Head of caudate nucleus (tissue), 42 donors: Measurements from ENCODE around the gene PAXX.

Experiments used
- DNase-seq, 42 donors: peaks; one replicate each; pipeline versions ENCODE4 v3.0.0 to v3.0.0-alpha.2; 2020 to 2021; ENCODE audit warnings: mixed read lengths in 7 of 42
- intact Hi-C: fragments of 100-400 bp; cut with DNase I; formaldehyde crosslinking; loops from one replicate; pipeline ENCODE4 v1.15.0; 2022

PAXX gene

DNA sequence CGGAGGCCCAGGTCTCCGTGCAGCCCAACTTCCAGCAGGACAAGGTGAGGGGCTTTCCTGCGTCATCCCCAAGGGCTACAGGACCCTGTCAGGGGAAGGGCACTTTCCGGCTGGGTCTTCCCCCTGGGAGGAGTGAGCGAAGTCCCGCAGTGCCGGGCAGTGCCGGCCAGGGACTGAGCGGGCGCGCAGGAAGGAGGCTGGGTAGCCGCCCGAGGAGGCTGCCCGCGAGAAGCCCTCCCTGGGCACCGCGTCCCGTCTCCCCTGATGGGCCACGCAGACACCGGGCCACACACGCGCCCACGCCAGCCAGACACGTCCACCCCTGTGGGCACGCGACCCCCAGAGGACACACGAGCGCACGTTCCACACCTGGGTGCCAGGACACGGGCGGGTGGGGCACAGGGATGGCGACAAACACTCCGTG, 14.6 kb upstream of the PAXX start:
- peak in 2 of 42 donors; percentile 16 to 36 for DNase-seq
- intact Hi-C loops = loop anchor here (5.0 kb wide), 1 partner anchor 35 kb away; the partner anchor contains the start of gene FBXW5

DNA sequence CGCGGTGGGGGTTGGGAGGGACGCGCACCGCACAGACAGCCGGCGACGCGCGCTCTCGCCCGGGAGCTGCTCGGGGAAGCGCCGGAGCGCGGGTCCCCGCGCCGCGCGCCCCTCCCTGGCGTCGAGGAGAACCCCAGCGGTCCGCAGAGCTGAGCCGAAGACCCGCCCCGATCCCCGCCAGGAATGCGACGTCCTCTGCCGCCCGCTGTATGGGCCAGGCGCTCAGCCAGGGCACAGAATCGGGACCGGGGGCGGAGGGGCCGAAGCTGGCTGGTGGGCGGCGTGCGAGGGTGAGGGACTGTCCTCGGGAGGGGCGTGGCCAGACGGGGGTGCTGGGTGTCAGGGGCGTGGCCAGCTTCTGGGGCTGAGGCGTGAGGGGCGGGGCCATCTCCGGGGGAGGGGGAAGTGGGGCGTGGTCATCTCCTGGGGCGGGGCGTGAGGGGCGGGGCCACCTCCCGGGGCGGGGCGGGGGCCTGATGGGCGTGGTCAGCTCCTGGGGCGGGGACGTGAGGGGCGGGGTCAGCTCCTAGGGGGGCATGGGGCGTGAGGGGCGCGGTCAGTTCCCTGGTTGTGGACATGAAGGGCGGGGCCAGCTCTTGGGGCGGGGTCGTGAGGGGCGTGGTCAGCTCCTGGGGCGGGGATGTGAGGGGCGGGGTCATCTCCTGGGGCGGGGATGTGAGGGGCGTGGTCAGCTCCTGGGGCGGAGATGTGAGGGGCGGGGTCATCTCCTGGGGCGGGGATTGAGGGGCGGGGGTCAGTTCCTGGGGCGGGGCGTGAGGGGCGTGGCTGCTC, 14.0 kb upstream of the PAXX start:
- intact Hi-C loops = loop anchor here (5.0 kb wide), 1 partner anchor 36 kb away; the partner anchor contains the start of gene FBXW5
- DNase-seq = peak; percentile 84 to 98 (median 92)

DNA sequence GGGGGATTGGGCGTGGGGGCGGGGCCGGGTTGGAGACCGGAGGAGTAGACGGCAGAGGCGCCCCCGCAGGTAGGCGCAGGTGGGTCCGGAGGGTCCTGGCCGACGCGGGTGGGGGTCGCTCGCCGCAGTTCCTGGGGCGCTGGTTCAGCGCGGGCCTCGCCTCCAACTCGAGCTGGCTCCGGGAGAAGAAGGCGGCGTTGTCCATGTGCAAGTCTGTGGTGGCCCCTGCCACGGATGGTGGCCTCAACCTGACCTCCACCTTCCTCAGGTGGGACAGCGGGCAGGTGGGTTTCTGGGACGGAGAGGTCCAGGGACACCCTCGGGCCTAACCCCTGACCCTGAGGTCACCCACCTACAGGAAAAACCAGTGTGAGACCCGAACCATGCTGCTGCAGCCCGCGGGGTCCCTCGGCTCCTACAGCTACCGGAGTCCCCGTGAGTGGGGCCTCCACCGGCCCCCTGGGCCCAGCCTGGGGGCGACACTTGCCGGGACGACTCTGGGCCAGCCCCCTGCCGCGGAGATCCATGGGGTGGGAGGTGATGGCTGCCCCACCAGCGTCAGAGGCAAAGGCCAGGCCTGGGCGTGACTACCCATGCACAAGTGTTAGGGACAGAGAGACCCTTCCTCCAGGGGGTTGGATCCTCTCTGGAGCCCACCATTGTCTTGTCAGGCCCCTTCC, 13.2 kb upstream of the PAXX start:
- peak in 2 of 42 donors; percentile 41 to 44 for DNase-seq
- intact Hi-C loops = loop anchor here (5.0 kb wide), 1 partner anchor 37 kb away; the partner anchor contains the start of gene FBXW5

DNA sequence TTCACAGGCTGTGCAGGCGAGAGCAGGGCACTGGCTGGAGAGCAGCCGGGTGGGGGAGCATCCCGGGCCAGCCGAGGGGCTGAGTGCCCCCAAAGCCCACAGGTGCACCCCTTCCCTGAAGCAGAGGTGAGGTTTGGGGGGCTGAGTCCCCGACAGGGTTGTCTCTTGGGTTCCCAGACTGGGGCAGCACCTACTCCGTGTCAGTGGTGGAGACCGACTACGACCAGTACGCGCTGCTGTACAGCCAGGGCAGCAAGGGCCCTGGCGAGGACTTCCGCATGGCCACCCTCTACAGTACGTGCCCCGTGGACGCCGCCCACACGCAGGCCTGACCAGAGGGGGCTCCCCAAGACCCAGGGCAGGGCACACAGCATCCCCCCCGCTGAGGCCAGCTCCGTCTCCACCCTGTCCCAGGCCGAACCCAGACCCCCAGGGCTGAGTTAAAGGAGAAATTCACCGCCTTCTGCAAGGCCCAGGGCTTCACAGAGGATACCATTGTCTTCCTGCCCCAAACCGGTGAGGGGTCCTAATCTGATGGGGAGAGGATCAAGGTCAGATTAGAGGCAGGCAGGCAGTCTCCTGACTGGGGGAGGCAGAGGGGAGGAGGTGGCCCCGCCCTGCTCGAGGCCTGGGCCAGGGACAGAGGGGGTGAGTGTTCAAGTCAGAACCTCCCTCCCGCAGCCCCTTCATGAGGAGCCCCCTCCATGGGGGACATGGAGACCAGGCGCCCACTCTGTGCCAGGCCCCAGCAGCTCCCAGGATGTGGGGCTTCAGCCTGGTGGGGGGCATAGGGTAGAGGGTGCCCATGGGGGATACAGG, 12.2 kb upstream of the PAXX start:
- intact Hi-C loops = loop anchor here (5.0 kb wide), 1 partner anchor 38 kb away; the partner anchor contains the start of gene FBXW5

DNA sequence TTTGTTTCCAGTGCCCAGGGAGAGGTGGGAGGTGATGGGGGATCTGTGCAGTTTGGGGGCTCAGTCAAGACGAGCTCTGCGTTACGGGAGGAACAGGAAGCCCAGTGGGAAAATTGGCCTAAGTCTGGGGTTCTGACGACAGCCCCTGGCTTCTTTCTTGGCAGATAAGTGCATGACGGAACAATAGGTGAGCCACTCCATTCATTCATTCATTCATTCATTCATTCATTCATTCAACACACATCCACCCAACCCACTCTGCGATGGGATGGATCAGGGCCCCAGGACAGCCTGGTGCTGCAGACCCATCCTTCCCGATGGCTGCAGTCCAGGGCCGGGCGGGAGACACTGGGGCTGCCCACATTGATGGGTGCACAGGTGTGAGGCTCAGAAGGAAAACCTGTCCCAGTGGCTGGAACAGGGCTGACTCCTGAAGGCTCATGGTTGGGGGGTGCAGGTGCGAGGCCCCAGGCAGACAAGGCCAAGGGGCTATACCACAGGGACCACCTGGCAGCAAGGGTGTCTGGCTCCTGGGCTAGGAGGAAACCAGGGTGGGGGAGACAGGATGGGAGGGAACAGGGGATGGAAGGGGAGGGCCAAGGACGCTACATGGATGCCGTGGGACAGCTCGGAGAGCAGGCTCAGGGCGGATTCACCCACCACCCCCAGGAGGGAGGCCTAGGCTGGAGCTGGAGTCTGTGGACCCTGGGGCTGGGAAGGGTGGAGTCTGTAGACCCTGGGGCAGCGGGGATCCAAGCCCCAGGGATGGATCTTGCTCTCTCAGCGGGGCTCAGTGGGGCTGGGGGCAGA, 11.3 kb upstream of the PAXX start:
- DNase-seq = peak in 10 of 42 donors; percentile 15 to 69 (median 46)
- intact Hi-C loops = no loop called here

More for the DNA sequence above, 12.2 kb upstream of the PAXX start:
- DNase-seq = peak in 8 of 42 donors; percentile 19 to 67 (median 46)

DNA sequence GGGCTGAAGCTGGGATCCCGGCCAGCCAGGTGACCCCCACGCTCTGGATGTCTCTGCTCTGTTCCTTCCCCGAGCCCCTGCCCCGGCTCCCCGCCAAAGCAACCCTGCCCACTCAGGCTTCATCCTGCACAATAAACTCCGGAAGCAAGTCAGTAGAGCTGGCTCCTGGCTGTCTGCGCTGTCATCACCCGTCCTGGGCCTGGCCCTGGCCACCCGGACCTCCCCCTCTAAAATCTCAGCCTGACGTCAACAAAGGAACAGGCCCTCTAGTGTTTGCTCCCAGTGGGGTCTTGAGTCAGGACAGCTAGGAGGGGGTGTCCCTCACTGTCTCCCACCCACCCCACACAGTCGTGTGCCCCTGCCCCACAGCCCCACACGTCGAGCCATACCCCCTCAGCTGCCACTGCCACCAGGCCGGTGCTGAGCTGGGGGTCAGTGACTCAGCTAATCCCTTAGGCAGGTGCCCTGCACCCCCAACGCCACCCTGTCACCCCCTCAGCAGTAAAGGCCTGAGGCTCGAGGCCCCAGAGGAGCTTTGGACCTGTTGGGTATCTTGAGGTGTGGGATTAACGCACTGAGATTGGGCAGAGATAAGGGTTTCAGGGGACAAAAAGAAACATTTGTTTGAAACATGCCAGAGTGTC, 10.5 kb upstream of the PAXX start:
- intact Hi-C loops = no loop called here
- DNase-seq = peak in 35 of 42 donors; percentile 48 to 88 (median 65)

DNA sequence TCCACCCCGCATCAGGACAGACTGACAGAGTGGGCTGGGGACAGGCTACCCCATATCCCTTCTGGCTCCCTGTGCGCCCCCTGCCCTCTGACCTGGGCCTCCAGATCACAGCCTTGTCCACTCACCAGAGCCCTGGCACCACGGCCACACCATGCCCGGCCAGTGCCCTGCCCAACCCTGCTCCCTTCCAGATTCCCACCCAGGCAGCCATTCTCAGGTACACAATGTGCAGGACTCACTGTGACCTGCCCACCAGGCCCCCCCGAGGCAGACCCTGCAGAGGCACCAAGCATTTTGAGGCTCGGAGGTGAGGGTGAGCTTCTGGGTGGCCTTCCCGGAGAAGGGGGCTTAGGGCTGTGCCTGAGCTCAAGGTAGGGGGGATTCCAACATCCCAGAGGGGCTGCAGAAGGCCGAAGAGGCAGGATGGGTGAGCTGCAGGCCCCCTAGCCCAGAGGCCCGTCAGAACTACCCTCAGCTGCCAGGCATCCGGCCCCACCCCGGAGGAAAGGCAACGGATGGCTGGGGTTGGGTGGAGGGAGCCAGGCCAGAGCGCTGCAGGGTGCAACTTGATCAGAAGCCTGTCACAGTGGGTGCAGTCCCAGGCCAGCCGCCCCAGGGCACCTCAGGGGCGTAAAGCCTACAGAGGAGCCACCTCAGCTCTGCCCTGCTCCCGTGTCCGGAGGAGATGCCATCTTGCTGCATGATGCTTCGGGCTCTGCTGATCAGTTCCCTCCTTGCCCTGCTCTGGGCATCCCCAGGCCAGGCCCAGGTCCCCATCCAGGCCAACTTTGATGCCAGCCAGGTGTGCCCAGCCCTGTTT, 9.8 kb upstream of the PAXX start, which contains the start of gene LCNL1:
Gene LCNL1 (plus strand): TSS at position 762 of the 820 bp plus-strand sequence. CDS start 594 bp downstream, outside the sequence.
- intact Hi-C loops = no loop called here
- DNase-seq = peak in 38 of 42 donors; percentile 44 to 86 (median 66)

DNA sequence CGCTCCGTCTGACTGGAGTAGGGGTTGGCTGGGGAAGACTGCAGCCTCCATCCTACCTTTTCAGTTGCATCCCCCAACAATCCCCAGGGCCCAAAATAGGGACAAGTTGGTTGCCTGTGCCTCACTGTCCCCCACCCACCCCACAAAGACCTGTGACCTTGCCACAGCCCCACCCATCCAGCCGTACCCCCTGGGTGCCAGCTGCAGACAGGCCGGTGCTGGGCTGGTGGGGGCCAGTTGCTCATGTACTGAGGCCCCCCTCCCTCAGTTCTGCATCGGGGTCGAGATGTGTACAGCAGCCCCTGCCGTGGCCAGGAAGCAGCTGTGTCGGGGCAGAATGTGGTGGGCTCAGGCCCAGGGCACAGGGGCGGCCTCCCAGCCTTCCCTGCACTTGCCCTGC, 9.1 kb upstream of the PAXX start:
- intact Hi-C loops = no loop called here
- DNase-seq = peak in 11 of 42 donors; percentile 34 to 72 (median 50)

DNA sequence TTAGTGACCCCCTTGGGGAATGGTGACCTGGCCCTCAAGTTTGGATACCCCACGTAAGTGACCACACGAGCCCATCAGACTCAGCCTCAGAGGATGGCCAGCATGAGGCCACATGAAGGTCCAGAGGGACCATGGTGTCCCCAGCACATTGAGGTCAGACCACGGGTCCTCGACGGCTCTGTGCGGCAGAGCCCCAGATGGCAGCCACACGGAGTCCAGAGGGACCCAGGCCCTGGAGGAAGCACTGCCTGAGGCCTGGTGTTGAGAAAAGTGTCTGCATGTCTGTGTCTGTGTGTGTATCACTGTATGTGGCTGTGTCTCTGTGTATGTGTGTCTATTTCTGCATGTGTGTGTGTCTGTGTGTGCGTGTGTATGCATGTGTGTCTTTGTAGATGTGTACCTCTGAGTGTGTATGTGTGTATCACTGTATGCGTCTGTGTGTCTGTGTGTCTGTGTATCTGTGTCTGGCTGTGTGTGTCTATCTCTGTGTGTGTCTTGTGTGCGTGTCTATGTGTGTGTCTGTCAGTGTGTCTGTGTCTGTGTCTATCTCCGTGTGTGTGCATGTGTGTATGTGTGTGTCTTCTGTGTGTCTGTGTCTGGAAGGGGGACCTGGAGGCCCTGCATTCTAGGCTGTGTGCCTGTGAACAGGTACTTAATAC, 8.4 kb upstream of the PAXX start:
- intact Hi-C loops = no loop called here
- peak in 3 of 42 donors; percentile 33 to 55 (median 40) for DNase-seq

DNA sequence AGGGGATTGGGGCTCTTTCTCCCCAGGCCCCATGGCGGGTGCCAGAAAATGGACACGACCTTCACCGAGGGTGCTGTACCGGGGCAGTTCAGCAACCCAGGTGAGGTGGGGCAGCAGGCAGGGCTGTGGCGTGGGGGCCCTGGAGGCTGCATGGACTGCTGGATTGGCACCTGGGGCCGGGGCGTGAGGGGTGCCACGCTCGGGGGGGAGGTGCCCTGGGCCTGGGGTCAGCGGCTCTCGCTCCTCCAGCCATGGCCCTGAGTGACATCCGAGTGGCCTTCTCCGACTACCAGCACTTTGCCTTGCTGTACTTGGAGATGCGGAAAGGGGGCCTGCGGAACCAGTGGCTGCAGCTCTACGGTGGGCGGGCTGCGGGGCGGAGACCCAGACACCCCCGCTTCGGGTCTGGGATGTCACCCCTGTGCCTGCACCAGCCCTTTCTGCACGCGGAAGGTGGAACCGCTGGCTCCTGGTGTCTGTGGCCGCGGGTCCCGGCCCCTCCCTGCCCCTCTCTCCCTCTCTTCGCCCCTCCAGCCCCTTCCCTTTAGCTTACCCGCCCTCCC, 7.7 kb upstream of the PAXX start:
- intact Hi-C loops = no loop called here
- DNase-seq = peak in 2 of 42 donors; percentile 37 to 51

DNA sequence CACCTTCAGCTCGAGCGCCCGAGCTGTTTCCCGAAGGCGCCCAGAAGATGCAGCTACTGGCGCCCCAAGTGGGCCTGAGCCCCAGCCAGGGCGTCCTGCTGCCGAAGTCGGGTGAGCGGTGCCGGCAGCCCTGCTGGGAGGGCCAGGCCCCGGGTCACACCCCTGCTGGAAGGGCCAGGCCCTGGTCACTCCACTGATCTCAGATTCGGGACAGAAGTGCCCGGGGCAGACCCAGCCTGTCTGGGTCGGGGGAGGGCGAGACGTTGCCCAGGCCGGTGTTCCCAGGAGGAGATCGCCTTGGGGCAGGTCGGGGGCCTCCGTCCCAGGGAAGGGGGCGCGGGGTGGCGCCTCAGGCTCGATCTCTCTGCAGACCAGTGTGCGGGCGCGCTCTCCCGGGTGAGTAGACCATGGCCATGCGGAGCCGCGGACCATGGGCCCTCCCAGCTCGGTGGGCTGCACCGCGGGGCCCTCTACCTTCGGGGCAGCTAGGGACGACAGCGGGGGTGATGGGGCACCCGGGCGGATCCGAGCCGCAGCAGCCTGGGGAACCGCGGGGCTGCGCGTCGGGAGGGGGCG, 7.1 kb upstream of the PAXX start:
- intact Hi-C loops = no loop called here
- peak in 7 of 42 donors; percentile 27 to 60 (median 38) for DNase-seq

DNA sequence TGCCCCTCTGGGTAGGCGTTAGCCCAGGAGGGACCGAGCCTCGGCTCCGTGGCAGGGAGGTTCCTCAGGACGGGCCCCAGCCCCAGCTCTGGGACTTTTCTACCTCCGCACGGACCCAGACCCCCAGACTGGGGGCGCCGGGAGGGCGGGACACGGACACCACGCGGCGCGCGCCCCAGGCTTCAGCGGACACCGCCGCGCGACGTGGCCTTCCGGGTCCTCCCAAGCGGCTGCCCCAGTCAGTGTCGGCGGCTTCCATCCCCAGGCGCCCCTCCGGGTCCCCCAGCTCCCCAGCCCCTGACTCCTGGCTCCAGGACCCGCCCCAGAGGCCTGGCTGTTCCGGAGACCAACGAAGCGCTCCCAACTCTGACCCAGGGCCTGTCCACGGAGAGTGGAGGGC, 6.4 kb upstream of the PAXX start:
- intact Hi-C loops = no loop called here
- no peak for DNase-seq

DNA sequence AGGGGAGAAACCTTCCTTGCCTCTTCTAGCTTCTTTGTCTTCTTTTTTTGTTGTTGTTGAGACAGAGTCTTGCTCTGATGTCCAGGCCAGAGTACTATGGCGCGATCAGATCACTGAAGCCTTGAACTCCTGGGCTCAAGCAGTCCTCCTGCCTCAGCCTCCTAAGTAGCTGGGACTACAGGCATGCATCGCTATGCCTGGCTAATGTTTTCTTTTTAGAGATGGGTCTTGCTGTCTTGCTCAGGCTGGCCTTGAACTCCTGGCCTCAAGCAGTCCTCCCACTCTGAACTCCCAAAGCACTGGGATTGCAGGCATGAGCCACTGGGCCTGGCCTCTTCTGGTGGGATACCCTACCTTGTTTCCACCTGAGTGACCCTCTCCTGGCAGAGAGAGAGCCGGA, 3.4 kb upstream of the PAXX start:
- DNase-seq = no peak
- intact Hi-C loops = no loop called here

DNA sequence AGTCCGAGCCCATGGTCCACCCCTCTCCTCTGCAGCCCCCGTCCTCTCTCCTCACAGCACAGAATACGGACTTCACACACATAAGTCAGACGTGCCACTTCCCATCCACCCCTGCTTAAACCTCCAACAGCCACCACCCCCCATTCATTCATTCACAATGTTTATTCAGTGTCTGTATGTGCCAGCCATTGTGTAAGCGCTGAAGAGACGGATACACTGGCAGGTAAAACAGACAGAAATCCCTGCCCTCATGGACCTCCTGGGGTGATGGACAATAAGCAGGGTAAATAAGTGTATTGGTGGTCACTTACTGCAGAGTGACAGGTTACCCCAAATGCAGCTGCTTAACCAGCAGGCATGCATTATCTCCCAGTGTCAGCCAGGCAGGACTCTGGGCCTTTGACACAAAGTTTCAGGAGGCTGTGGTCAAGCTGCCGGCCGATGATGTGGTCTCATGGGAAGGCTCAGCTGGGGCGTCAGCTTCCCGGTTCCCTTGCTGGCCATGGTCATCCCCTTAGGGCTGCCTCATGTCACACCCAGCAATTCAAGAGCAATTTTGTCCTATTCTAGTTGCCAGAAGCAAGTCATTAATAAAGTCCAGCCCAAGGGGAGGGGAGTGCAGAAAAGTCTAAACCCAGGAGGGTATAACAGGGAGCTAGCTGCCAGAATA, 1.8 kb upstream of the PAXX start:
- intact Hi-C loops = no loop called here
- no peak for DNase-seq

DNA sequence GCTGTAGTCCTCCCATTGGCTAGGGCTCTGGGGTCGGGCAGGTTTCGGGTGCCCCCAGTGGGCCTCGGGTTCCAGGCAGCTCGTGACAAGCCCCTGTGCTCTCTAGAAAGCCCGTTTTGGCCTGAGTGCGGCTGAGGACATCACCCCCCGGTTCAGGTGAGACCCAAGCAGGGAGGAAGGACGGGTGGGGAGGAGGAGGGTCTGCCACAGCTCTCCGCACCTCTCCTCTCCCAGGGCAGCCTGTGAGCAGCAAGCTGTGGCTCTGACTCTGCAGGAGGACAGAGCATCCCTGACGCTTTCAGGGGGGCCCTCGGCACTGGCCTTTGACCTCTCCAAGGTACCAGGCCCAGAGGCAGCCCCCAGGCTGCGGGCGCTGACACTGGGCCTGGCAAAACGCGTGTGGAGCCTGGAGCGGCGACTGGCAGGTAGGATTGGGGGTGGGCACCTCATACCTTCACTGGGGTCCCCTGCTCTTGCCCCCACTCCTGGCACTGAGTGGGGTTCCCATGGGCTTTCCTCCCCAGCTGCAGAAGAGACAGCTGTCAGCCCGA, 672 bp downstream of the PAXX start:
- DNase-seq = no peak
- intact Hi-C loops = no loop called here
